WTC11 (cell line): ENCODE data around the gene CYRIA.

Experiments
- ATF2 ChIP-seq: sonication (generic); formaldehyde crosslinking; IDR thresholded peaks from 2 replicates; pipeline ENCODE4 v1.8.1; 2022; ENCODE audit warnings: low read depth, missing genetic modification reagents, borderline replicate concordance
- CTCF ChIP-seq: fragments of 200-600 bp; IDR thresholded peaks from 2 replicates; pipeline ENCODE4 v1.8.0; 2022; ENCODE audit warnings: antibody characterized with exemption
- FOXJ3 ChIP-seq: sonication (generic); formaldehyde crosslinking; IDR thresholded peaks from 2 replicates; pipeline ENCODE4 v1.9.0; 2021; ENCODE audit warnings: missing genetic modification reagents, mild to moderate bottlenecking, borderline replicate concordance
- MAX ChIP-seq: sonication (generic); formaldehyde crosslinking; IDR thresholded peaks from 2 replicates; pipeline ENCODE4 v1.8.0; 2022; ENCODE audit warnings: mild to moderate bottlenecking, missing genetic modification reagents
- USF1 ChIP-seq: sonication (generic); formaldehyde crosslinking; IDR thresholded peaks from 2 replicates; pipeline ENCODE4 v1.8.0; 2022; ENCODE audit warnings: mild to moderate bottlenecking, missing genetic modification reagents

- TF ChIP-seq USF1 = no peak
- TF ChIP-seq CTCF = no peak
- TF ChIP-seq MAX (CRISPR knock-in tag) = no peak
- TF ChIP-seq ATF2 = no peak
- no peak for TF ChIP-seq FOXJ3 (CRISPR knock-in tag)
These were observed 13.3 kb upstream of the CYRIA start for GRCh38 chr2:16678964-16679363.
